Measurements from ENCODE around the gene DOCK7.
A peak's percentile ranks its signal among the peaks of the same experiment; 100 is the strongest.
"Not testable (repeated sequence)": the region's sequence is repeated elsewhere in the genome, so short reads cannot be mapped to it uniquely, and the experiment has no call there.

The DOCK7 gene

GRCh38 chr1:62691062-62691844 is 3.1 kb upstream of the DOCK7 start:
- no peak for DNase-seq (ENCODE audit: low read depth)

- no peak for DNase-seq (ENCODE audit: low read depth)
Measured at GRCh38 chr1:62689524-62689923, 1.3 kb upstream of the DOCK7 start.

GRCh38 chr1:62688687-62689085 is 500 bp upstream of the DOCK7 start:
- DNase-seq (ENCODE audit: low read depth), result no peak

- DNase-seq (ENCODE audit: low read depth), result peak; percentile 2
Measured at GRCh38 chr1:62687421-62687902, 724 bp downstream of the DOCK7 start.

- no peak for DNase-seq (ENCODE audit: low read depth)
Measured at GRCh38 chr1:62686822-62687221, 1.4 kb downstream of the DOCK7 start.

- no peak for DNase-seq (ENCODE audit: low read depth)
Measured at GRCh38 chr1:62685431-62685859, 2.7 kb downstream of the DOCK7 start.

- no peak for DNase-seq (ENCODE audit: low read depth)
Measured at GRCh38 chr1:62682531-62682930, 5.7 kb downstream of the DOCK7 start.

- DNase-seq (ENCODE audit: low read depth), result not testable (repeated sequence)
Measured at GRCh38 chr1:62680992-62681391, 7.2 kb downstream of the DOCK7 start.

GRCh38 chr1:62677822-62678221 is 10.4 kb downstream of the DOCK7 start:
- not testable (repeated sequence) for DNase-seq (ENCODE audit: low read depth)

GRCh38 chr1:62676611-62677356 is 11.4 kb downstream of the DOCK7 start:
- no peak for DNase-seq (ENCODE audit: low read depth)

- no peak for DNase-seq (ENCODE audit: low read depth)
Measured at GRCh38 chr1:62673629-62674028, 14.6 kb downstream of the DOCK7 start.

GRCh38 chr1:62672029-62672428 is 16.2 kb downstream of the DOCK7 start:
- no peak for DNase-seq (ENCODE audit: low read depth)

- DNase-seq (ENCODE audit: low read depth), result no peak
Measured at GRCh38 chr1:62654744-62655143, 33.4 kb downstream of the DOCK7 start.

GRCh38 chr1:62652387-62652786 is 35.8 kb downstream of the DOCK7 start:
- no peak for DNase-seq (ENCODE audit: low read depth)

GRCh38 chr1:62643283-62643682 is 44.9 kb downstream of the DOCK7 start:
- DNase-seq (ENCODE audit: low read depth), result no peak

GRCh38 chr1:62637392-62638105 is 50.6 kb downstream of the DOCK7 start:
- no peak for DNase-seq (ENCODE audit: low read depth)

GRCh38 chr1:62628506-62628905 is 59.7 kb downstream of the DOCK7 start:
- DNase-seq (ENCODE audit: low read depth), result no peak

- no peak for DNase-seq (ENCODE audit: low read depth)
Measured at GRCh38 chr1:62625415-62625814, 62.8 kb downstream of the DOCK7 start.

GRCh38 chr1:62621907-62622306 is 66.3 kb downstream of the DOCK7 start:
- no peak for DNase-seq (ENCODE audit: low read depth)

GRCh38 chr1:62613890-62614289 is 74.3 kb downstream of the DOCK7 start:
- DNase-seq (ENCODE audit: low read depth), result no peak

- no peak for DNase-seq (ENCODE audit: low read depth)
Measured at GRCh38 chr1:62613325-62613727, 74.9 kb downstream of the DOCK7 start.

- DNase-seq (ENCODE audit: low read depth), result no peak
Measured at GRCh38 chr1:62612770-62613169, 75.4 kb downstream of the DOCK7 start.

GRCh38 chr1:62610588-62610987 is 77.6 kb downstream of the DOCK7 start:
- not testable (repeated sequence) for DNase-seq (ENCODE audit: low read depth)

All from activated T-helper 9 cell treated with anti-CD3 and anti-CD28 coated beads, Interleukin-2, amount 50 U/mL, for 16 hours (primary cell).